ENCODE data around the gene KIAA1328.
"Not testable (repeated sequence)": the region's sequence is repeated elsewhere in the genome, so short reads cannot be mapped to it uniquely, and the experiment has no call there.

The KIAA1328 gene

DNA sequence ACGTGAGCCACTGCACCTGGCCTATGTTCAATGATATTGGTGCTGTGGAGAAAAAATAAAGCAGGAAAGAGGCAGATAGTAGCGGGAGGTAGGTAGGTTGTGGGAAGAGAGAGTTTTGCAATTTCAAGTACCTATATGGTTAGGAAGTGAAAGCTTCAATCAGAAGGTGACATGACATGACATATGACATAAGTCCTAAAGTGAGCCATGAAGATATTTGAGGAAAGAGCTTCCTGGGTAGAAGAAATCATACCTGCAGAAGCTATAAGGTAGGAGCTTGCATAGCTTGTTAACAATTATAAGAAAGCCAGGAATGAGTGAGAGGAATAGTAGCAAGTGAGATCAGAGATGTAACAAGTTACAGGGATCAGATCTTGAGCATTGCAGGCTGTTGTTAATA, 4.2 kb downstream of the KIAA1328 start:
- ATAC-seq (ENCODE audit: low read depth) (no peak), DNase-seq (ENCODE audit: low spot score in 2 of 2) (no peak)
- Mint-ChIP-seq H3K4me1 (peaks cover 19% of the 10 kb centered on the region), H3K27me3 (no peaks in the 10 kb centered on the region), H3K36me3 (peaks cover 10% of the 10 kb centered on the region), H3K27ac (peak overlapping the region; percentile 45), H3K4me3 (no peak overlapping the region), H3K9me3 (no peaks in the 10 kb centered on the region)

DNA sequence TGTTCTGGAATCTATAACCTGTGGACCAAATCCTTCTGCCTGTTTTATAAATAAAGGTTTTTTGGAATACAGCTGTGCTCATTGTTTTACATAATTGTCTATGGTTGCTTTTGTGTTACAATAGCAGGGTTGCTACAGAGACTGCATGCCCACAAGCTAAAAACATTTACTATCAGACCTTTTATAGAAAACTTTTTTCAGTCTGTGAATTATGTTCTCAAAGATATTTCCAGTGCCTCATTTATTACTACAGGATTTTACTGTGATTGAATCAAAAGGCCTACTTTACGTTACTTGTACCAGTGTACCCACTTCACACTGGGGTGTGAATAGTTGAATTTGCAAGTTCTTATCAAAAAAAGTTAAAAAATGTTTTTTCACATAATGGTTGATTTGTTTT, 7.0 kb downstream of the KIAA1328 start:
- Mint-ChIP-seq H3K4me1 (peaks cover 4% of the 10 kb centered on the region), H3K36me3 (peaks cover 23% of the 10 kb centered on the region), H3K27me3 (no peaks in the 10 kb centered on the region), H3K9me3 (no peaks in the 10 kb centered on the region), H3K4me3 (no peak overlapping the region), H3K27ac (peak overlapping the region; percentile 58)
- DNase-seq (ENCODE audit: low spot score in 2 of 2): no peak
- ATAC-seq (ENCODE audit: low read depth): no peak

DNA sequence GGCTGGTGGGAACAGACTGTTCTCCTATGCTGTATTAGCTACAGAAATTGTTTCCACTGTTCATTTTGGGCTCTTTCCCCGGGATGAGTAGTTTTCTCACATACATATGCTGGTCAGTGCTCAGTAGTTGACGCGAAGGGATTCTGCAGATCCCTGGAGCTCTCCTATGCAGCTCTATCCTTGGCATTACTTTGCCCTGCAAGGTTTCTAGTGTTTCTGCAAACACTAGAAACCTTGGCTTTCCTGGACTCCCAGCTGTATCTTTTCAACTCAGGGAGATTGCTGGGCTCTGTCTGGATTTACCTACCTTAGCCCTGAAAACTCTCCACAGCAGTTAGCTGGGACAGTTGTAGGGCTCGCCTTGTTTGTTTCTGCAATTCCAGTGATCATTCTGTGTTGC, 10.9 kb downstream of the KIAA1328 start:
- H3K27me3 Mint-ChIP-seq: no peaks in the 10 kb centered on the region
- H3K27ac Mint-ChIP-seq: no peak overlapping the region

DNA sequence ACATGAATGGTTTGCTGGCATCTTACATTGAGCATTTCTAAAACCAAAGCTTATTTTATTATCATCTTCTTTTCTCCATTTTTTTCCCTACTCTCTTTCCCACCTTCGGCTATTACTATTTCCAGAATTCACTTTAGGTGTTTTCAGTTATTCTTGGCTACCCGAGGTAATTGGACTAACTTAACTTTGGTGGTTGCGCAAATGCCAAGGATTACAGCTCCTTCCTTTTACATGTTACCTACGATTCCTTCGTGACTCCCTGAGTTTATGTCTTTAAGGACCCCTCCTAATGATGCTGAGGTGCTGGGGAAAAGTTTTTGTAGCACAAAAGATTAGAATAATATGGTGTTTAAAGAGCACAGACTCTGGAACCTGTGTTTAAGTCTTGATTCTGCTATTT, 14.3 kb downstream of the KIAA1328 start:
- Mint-ChIP-seq H3K4me1 (no peaks in the 10 kb centered on the region), H3K4me3 (no peak overlapping the region), H3K36me3 (peaks cover 24% of the 10 kb centered on the region), H3K27ac (no peak overlapping the region), H3K27me3 (no peaks in the 10 kb centered on the region), H3K9me3 (no peaks in the 10 kb centered on the region)
- ATAC-seq (ENCODE audit: low read depth) (no peak), DNase-seq (ENCODE audit: low spot score in 2 of 2) (no peak)

More for the DNA sequence above, 10.9 kb downstream of the KIAA1328 start:
- H3K4me3 Mint-ChIP-seq: no peak overlapping the region
- no peaks in the 10 kb centered on the region for H3K4me1 Mint-ChIP-seq
- H3K36me3 Mint-ChIP-seq: peaks cover 30% of the 10 kb centered on the region
- ATAC-seq (ENCODE audit: low read depth) (no peak), DNase-seq (ENCODE audit: low spot score in 2 of 2) (no peak)
- no peaks in the 10 kb centered on the region for H3K9me3 Mint-ChIP-seq

DNA sequence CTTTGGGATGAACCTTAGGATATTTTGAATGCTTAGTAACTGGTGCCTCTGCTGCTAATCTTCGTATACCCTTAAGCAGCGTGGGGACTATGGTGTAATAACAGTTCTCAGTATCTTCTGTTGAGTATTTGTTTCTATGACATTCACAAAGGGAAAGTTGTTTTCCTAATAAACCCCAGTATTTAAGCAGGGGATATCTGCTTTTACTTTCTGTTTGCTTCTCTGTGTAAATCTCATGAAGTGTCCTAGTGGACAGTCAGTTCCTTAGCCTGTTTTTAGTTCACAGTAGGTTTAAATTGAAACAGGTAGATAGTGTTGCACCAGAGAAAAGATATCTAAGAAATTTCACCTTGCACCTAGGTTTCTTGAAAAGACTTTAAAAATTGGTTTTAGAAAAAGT, 14.9 kb downstream of the KIAA1328 start:
- Mint-ChIP-seq H3K27me3 (no peaks in the 10 kb centered on the region), H3K4me1 (no peaks in the 10 kb centered on the region), H3K4me3 (no peak overlapping the region), H3K36me3 (peaks cover 21% of the 10 kb centered on the region), H3K27ac (no peak overlapping the region), H3K9me3 (no peaks in the 10 kb centered on the region)
- ATAC-seq (ENCODE audit: low read depth) (no peak), DNase-seq (ENCODE audit: low spot score in 2 of 2) (no peak)

DNA sequence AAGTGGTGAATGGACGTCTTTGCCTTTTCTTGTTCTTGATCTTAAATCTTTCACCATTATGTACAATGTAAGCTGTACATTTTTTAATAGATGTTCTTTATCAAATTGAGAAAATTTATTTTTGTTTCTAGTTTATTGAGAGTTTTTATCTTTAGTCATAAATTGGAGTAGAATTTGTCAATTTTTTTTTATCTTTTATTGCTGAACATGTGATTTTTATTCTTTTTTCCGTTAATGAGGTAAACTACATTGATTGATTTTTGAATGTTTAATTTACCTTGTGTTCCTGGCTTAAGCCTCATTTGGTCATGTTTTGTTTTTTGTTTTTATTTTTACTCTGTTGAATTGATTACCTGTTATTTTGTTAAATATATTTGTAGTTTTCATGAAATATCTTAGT, 19.7 kb downstream of the KIAA1328 start:
- DNase-seq (ENCODE audit: low spot score in 2 of 2) (no peak), ATAC-seq (ENCODE audit: low read depth) (no peak)
- Mint-ChIP-seq H3K36me3 (peaks cover 31% of the 10 kb centered on the region), H3K27me3 (no peaks in the 10 kb centered on the region), H3K9me3 (peaks cover 9% of the 10 kb centered on the region), H3K27ac (no peak overlapping the region), H3K4me1 (no peaks in the 10 kb centered on the region), H3K4me3 (no peak overlapping the region)

DNA sequence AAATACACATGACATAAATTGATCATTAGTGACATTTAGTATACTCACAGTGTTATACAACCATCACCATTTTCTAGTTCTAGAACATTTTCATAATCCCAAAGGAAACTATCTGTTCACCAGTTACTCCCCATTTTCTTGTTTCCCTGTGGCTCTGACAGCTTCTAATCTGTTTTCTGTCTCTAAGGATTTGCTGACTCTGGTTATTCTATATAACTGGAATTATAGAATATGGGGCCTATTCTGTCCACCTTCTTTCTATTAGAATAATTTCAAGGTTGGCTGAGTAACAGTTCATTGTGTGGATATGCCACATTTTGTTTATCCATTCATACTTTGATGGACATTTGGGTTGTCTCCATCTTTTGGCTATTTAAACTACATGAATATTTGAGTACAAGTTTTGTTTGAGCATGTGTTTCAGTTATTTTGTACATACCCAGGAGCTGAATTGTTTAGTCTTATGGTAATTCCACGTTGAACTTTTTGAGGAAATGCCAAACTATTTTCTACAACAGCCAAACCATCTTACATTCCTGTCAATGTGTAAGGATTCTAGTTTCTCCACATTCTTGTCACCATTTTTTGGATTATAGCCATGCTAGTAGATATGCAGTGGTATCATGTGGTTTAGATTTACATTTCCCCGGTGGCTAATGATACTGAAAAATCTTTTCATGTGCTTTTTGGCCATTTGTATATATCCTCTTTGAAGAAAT, 20.5 kb downstream of the KIAA1328 start:
- no peak for ATAC-seq (ENCODE audit: low read depth)
- no peak for DNase-seq (ENCODE audit: low spot score in 2 of 2)
- Mint-ChIP-seq H3K4me3 (no peak overlapping the region), H3K27me3 (no peaks in the 10 kb centered on the region), H3K27ac (no peak overlapping the region), H3K36me3 (peaks cover 36% of the 10 kb centered on the region), H3K9me3 (peaks cover 9% of the 10 kb centered on the region), H3K4me1 (no peaks in the 10 kb centered on the region)

DNA sequence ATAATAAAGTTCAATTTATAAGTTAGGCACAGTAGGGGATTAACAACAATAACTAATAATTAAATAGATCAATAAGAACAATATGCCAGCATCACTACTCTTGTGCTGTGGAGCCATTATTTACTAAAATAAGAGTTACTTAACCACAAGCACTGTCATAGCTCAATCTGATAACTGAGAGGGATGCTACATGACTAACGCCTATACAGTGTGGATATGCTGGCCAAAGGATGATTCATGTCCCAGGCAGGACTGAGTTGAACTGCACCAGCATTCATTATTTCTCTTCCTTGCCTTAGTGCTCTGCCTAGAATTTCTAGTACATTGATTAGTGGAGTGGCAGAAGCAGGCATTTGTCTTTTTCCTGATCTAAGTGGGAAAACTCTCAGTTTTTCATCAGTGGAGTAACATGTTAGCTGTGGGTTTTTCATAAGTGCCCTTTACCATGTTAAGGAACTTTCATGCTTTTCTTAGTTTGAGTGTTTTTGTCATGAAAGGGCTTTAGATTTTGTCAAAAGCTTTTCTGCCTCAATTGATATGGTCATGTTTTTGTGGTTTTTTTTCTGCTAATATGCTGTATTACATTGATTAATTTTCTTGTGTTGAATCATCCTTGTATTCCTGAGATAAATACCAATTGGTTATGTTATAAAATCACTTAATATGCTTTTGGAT, 21.7 kb downstream of the KIAA1328 start:
- H3K27ac Mint-ChIP-seq: no peak overlapping the region
- no peaks in the 10 kb centered on the region for H3K4me1 Mint-ChIP-seq
- peaks cover 9% of the 10 kb centered on the region for H3K9me3 Mint-ChIP-seq
- DNase-seq (ENCODE audit: low spot score in 2 of 2): no peak
- H3K36me3 Mint-ChIP-seq: peaks cover 41% of the 10 kb centered on the region
- no peak overlapping the region for H3K4me3 Mint-ChIP-seq
- H3K27me3 Mint-ChIP-seq: no peaks in the 10 kb centered on the region
- ATAC-seq (ENCODE audit: low read depth): no peak

DNA sequence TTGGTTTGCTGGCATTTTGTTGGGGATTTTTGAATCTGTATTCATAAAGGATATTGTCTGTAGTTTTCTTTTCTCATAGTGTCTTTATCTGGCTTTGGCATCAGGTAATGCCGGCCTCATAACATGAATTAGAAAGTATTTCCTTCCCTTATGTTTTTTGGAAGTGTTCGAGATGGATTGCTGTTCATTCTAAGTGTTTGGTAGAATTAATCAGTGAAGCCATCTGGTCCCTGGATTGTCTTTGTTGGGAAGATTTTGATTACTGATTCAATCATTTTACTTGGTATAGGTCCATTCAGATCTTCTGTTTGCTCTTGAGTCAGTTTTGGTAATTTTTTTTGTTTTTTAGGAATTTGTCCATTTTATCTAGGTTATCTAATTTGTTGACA, 22.3 kb downstream of the KIAA1328 start:
- H3K4me3 Mint-ChIP-seq: no peak overlapping the region
- ATAC-seq (ENCODE audit: low read depth) (no peak), DNase-seq (ENCODE audit: low spot score in 2 of 2) (no peak)
- peaks cover 9% of the 10 kb centered on the region for H3K9me3 Mint-ChIP-seq
- peaks cover 44% of the 10 kb centered on the region for H3K36me3 Mint-ChIP-seq
- no peaks in the 10 kb centered on the region for H3K27me3 Mint-ChIP-seq
- H3K4me1 Mint-ChIP-seq: no peaks in the 10 kb centered on the region
- no peak overlapping the region for H3K27ac Mint-ChIP-seq

DNA sequence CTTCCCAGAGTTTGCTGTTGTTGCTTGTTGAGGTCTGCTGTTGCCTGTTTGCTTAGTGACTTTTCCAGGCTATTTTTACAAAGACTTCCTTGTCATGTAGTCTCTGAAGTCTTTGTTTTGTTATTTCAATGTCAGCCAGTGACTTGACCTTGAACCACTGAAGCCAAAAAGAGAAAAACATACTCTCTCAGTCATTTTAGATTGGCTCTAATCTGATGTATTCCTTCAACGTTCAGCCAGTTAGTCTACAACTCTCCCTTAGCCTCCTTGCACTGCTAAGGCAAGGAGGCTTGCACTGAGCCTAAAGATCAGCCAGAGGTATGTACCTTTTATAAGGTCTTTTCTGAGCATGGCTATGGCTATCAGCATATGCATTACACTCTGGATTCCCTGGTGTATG, 27.9 kb downstream of the KIAA1328 start:
- ATAC-seq (ENCODE audit: low read depth): no peak
- Mint-ChIP-seq H3K4me3 (no peak overlapping the region), H3K27me3 (no peaks in the 10 kb centered on the region), H3K4me1 (no peaks in the 10 kb centered on the region), H3K36me3 (peaks cover 32% of the 10 kb centered on the region), H3K27ac (no peak overlapping the region), H3K9me3 (peaks cover 4% of the 10 kb centered on the region)
- no peak for DNase-seq (ENCODE audit: low spot score in 2 of 2)

DNA sequence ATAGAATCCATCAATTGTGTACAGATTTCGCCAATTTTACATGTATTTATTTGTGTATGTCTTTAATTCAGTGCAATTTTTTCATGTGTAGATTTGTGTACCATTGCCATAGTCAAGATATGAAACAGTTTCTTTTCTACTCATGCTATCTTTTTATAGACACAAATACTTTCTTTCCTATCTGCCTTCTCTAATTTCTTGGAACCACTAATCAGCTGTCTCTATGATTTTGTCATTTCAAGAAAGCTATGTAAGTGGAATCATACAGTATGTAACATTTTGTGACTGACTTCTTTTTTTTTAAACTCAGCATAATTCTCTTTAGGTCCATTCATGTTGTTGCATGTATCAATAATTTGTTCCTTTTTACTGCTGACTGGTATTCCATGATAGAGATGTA, 33.3 kb downstream of the KIAA1328 start:
- Mint-ChIP-seq H3K4me3 (no peak overlapping the region), H3K4me1 (peaks cover 3% of the 10 kb centered on the region), H3K27me3 (no peaks in the 10 kb centered on the region), H3K27ac (no peak overlapping the region), H3K36me3 (peaks cover 23% of the 10 kb centered on the region), H3K9me3 (no peaks in the 10 kb centered on the region)
- DNase-seq (ENCODE audit: low spot score in 2 of 2) (no peak), ATAC-seq (ENCODE audit: low read depth) (no peak)

DNA sequence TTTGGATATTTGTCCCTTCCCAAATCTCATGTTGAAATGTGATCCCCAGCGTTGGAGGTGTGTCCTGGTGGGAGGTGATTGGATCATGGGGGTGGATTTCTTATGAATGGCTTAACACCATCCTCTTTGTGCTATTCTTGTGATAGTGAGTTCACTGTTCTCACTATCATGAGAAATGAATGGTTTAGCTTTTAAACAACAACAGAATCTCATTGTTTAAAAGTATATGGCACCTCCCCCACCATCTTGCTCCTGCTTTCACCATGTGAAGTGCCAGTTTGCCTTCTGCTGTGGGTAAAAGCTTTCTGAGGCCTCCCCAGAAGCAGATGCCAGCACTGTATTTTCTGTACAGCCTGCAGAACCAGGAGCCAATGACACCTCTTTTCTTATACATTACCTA, 38.1 kb downstream of the KIAA1328 start:
- no peaks in the 10 kb centered on the region for H3K9me3 Mint-ChIP-seq

DNA sequence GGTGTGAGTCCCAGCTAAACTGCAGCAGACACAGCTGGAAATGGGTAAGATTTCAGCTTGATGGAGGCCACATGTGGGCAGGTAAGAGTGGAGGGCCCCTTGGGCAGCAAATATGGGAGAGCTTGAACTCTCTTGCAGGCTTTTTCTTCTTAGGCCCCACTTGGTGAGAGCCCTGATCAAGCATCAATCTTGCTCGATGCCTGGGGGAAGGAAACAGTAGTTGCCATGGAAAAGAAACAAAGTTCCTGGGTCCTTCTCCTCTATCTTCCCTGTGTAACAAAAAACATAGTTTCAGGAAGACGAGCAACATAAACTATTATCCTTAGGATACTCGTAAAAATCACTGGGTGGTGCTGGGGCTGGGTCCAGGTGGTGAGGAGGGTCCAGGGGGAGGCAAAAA, 42.9 kb downstream of the KIAA1328 start:
- H3K9me3 Mint-ChIP-seq: peaks cover 4% of the 10 kb centered on the region
- no peak for ATAC-seq (ENCODE audit: low read depth)
- no peak overlapping the region for H3K4me3 Mint-ChIP-seq
- no peak overlapping the region for H3K27ac Mint-ChIP-seq
- no peaks in the 10 kb centered on the region for H3K27me3 Mint-ChIP-seq
- H3K4me1 Mint-ChIP-seq: peaks cover 2% of the 10 kb centered on the region
- H3K36me3 Mint-ChIP-seq: peaks cover 27% of the 10 kb centered on the region
- no peak for DNase-seq (ENCODE audit: low spot score in 2 of 2)

More for the DNA sequence above, 38.1 kb downstream of the KIAA1328 start:
- no peaks in the 10 kb centered on the region for H3K27me3 Mint-ChIP-seq
- peaks cover 26% of the 10 kb centered on the region for H3K36me3 Mint-ChIP-seq
- peaks cover 4% of the 10 kb centered on the region for H3K4me1 Mint-ChIP-seq
- no peak overlapping the region for H3K4me3 Mint-ChIP-seq
- no peak for DNase-seq (ENCODE audit: low spot score in 2 of 2)
- ATAC-seq (ENCODE audit: low read depth): no peak
- H3K27ac Mint-ChIP-seq: no peak overlapping the region

DNA sequence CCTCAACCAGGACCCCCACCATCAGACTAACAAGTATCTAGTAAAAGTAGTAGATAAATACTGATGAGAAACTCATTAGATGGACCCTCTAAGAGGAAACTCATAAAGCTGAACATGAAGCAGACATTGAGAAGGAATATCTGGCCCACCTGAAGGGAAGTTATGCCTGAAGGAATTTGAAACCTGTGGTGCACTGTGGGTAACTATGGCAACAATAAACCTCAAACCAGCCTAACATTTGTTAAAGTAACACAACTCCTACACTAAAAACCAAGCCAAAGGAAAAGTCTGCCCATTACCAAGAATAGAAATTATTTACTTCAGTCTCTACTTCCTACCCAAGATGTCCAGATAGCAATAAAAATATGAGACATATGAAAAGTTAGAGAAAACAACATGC, 43.4 kb downstream of the KIAA1328 start:
- H3K27ac Mint-ChIP-seq: no peak overlapping the region
- H3K4me1 Mint-ChIP-seq: peaks cover 2% of the 10 kb centered on the region
- H3K27me3 Mint-ChIP-seq: no peaks in the 10 kb centered on the region
- no peak overlapping the region for H3K4me3 Mint-ChIP-seq
- ATAC-seq (ENCODE audit: low read depth) (no peak), DNase-seq (ENCODE audit: low spot score in 2 of 2) (no peak)
- peaks cover 30% of the 10 kb centered on the region for H3K36me3 Mint-ChIP-seq
- H3K9me3 Mint-ChIP-seq: peaks cover 4% of the 10 kb centered on the region

DNA sequence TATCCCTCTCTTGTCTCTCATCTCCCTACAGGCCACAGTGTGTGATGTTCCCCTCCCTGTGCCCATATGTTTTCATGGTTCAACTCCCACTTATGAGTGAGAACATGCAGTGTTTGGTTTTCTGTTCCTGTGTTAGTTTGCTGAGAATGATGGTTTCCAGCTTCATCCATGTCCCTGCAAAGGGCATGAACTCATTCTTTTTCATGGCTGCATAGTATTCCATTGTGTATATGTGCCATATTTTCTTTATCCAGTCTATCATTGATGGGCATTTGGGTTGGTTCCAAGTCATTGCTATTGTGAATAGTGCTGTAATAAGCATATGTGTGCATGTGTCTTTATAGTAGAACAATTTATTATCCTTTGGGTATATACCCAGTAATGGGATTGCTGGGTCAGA, 44.9 kb downstream of the KIAA1328 start:
- not testable (repeated sequence) for DNase-seq (ENCODE audit: low spot score in 2 of 2); H3K4me1 Mint-ChIP-seq; H3K27me3 Mint-ChIP-seq; ATAC-seq (ENCODE audit: low read depth); H3K4me3 Mint-ChIP-seq; H3K27ac Mint-ChIP-seq; H3K9me3 Mint-ChIP-seq
- peaks cover 33% of the 10 kb centered on the region for H3K36me3 Mint-ChIP-seq
